Colonic mucosa (tissue), 4 donors: ENCODE measurements around the gene DCXR. TPM values are rescaled to one million over a fixed set of nuclear protein-coding genes. Genes with fewer than 3 reads are reported as not detected.
A peak's percentile ranks its signal among the peaks of the same experiment; 100 is the strongest.

ENCODE experiments used
- DNase-seq: peaks from one replicate; pipeline ENCODE4 v3.0.0-alpha.2; 2020
- H3K27ac ChIP-seq: fragments of 200-600 bp; one replicate; pipeline ENCODE4 v1.8.0; 2021
- H3K27me3 ChIP-seq: fragments of 200-600 bp; one replicate; pipeline ENCODE4 v1.8.0; 2021
- H3K36me3 ChIP-seq: fragments of 200-600 bp; one replicate; pipeline ENCODE4 v1.8.0; 2021
- H3K4me1 ChIP-seq: fragments of 200-600 bp; one replicate; pipeline ENCODE4 v1.8.0; 2021; ENCODE audit warnings: mild to moderate bottlenecking
- H3K4me3 ChIP-seq: fragments of 200-600 bp; one replicate; pipeline ENCODE4 v1.8.0; 2021
- H3K9ac ChIP-seq, 2 donors: one replicate each; pipeline ENCODE4 v1.7.0; 2013; ENCODE audit warnings: control low read depth in 2 of 2, low read depth in 2 of 2, low read length in 2 of 2
- H3K9me3 ChIP-seq: fragments of 200-600 bp; one replicate; pipeline ENCODE4 v1.8.0; 2021
- intact Hi-C: fragments of 100-400 bp; cut with DNase I; formaldehyde crosslinking; loops from one replicate; pipeline ENCODE4 v1.14.1; 2022
- total RNA-seq, 2 donors: library from RNA; stranded (reverse); fragmentation: NEBNext Ultra II Directional in 1 of 2; extraction: Animal tissue kit (Norgen Biotek cat#: 25700) in 1 of 2; gene quantifications; one replicate each; pipeline ENCODE4 v1.2.1, GENCODE V29; 2021
- TF ChIP-seq, protein P1 (sequence below): fragments of 200-600 bp; IDR thresholded peaks from one replicate; pipeline ENCODE4 v1.8.0; 2022; ENCODE audit warnings: antibody characterized with exemption, mild to moderate bottlenecking
- donor health status: healthy.
- donor health status: DM: no; HTN: no; CAD: no.
- donor health status: DM: no; HTN: no; CAD: no.

DCXR gene
- total RNA-seq, 2 donors from 2014 or later: 115 to 183 TPM

DNA sequence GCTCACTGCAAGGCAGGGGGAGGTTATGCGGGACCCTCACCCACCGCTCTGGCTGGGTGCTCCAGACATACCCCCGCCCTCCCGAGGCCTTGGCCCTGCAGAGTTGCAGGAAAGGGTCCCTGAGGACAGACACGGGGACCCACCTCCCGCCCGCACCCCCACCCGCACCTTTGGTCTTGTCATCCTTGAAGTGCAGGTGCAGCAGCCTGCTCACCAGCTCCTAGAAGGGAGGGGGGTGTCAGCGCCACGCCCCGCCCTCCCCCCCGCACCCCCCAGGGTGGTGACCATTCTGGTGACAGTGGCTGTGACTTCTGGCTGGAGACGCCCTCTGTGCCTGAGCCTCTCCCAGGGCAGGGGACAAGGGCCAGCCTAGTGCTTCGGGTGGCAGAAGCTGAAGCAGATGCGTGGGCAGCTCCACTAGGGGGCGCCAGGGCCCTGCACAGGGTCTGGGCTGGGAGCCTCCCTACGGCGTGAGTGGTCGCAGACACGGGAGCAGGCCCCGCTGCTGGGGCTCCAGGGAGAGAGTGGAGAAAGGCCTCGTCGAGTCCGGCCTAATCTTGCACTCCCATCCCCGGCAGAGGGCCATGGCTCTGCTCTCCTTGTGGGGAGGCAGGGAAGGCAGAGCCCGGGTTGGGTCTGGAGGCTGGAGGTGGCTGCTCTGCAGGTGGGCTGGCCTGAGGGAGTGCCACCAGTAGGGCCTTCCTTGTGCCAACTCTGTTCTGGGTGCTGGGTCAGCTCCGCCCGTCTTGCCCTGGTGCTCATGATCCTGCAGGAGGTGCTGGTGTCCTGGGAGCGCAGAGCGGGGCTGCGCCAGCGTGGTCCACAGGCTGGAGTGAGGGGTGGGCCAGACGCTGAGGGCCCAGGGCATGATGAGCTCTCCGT lies 17.6 kb downstream of the DCXR start:
- DNase-seq: peak; percentile 76
- intact Hi-C loops: loop anchor here (1.0 kb wide), 1 partner anchor 61 kb away; no protein-coding TSS in a partner anchor
- Histone ChIP-seq H3K4me1 (peaks cover 17% of the 10 kb centered on the region), H3K9me3 (no peaks in the 10 kb centered on the region), H3K27me3 (no peaks in the 10 kb centered on the region), H3K27ac (no peak overlapping the region), H3K4me3 (no peak overlapping the region), H3K9ac (peak overlapping the region in 1 of 2 donors; percentile 2), H3K36me3 (no peaks in the 10 kb centered on the region)
- TF ChIP-seq, protein P1, sequence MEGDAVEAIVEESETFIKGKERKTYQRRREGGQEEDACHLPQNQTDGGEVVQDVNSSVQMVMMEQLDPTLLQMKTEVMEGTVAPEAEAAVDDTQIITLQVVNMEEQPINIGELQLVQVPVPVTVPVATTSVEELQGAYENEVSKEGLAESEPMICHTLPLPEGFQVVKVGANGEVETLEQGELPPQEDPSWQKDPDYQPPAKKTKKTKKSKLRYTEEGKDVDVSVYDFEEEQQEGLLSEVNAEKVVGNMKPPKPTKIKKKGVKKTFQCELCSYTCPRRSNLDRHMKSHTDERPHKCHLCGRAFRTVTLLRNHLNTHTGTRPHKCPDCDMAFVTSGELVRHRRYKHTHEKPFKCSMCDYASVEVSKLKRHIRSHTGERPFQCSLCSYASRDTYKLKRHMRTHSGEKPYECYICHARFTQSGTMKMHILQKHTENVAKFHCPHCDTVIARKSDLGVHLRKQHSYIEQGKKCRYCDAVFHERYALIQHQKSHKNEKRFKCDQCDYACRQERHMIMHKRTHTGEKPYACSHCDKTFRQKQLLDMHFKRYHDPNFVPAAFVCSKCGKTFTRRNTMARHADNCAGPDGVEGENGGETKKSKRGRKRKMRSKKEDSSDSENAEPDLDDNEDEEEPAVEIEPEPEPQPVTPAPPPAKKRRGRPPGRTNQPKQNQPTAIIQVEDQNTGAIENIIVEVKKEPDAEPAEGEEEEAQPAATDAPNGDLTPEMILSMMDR: peak; percentile 68

GRCh38 chr17:82018989-82019689 lies 18.4 kb downstream of the DCXR start:
- Histone ChIP-seq H3K27ac (no peak overlapping the region), H3K9ac (no peak overlapping the region), H3K36me3 (no peaks in the 10 kb centered on the region), H3K4me1 (peaks cover 17% of the 10 kb centered on the region), H3K4me3 (no peak overlapping the region), H3K9me3 (no peaks in the 10 kb centered on the region), H3K27me3 (no peaks in the 10 kb centered on the region)
- intact Hi-C loops: no loop called here
- no peak for DNase-seq
- TF ChIP-seq, protein P1: no peak

DNA sequence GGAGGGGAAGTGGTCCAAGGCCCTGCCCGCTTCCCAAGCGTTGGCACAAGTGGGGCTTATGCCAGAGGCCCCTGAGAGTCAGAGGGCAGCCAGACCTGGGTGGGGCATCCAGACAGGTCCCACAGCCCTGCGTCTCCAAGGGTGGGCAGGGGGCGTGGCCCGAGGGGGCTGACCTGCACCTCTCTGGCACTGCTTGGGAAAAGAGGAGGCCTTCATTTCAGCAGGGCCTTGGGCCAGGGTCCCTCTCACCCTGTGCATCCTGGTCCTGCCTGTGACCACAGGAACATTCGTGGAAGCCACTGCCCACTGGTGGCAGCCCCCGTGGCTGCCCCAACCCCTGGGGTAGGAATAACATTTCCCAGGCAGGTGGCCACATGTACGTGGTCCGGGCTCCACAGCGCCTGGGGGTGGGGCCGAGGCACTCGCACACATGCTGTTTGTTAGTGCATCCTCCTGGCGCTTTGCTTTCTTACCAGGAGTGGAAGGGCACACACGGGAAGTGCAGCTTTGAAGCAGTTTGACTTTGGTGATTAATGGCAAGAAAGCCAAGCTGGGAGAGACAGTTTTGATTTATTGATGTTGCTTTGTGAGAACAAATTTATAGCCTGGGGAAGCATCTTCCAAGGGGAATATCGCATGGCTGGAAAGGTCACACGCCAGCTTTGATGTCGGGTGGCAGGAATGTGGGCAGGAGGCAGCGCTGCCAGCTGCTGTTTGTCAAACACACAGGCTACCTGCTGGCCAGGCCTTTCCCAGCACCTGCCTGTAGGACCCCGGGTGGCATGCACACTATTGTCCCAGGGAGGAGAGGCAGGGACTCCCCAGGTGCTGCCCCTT lies 19.1 kb downstream of the DCXR start:
- Histone ChIP-seq H3K27ac (no peak overlapping the region), H3K4me3 (no peak overlapping the region), H3K9me3 (no peaks in the 10 kb centered on the region), H3K27me3 (no peaks in the 10 kb centered on the region), H3K36me3 (no peaks in the 10 kb centered on the region), H3K9ac (no peak overlapping the region), H3K4me1 (peaks cover 13% of the 10 kb centered on the region)
- DNase-seq: no peak
- intact Hi-C loops: no loop called here
- TF ChIP-seq, protein P1: no peak

GRCh38 chr17:82017612-82018151 lies 19.8 kb downstream of the DCXR start:
- intact Hi-C loops: no loop called here
- Histone ChIP-seq H3K9ac (no peak overlapping the region), H3K9me3 (no peaks in the 10 kb centered on the region), H3K4me1 (peaks cover 13% of the 10 kb centered on the region), H3K27ac (no peak overlapping the region), H3K4me3 (no peak overlapping the region), H3K27me3 (no peaks in the 10 kb centered on the region), H3K36me3 (no peaks in the 10 kb centered on the region)
- TF ChIP-seq, protein P1: no peak
- DNase-seq: no peak
